NT2/D1 (cell line): ENCODE data around the gene RTP3.
"Not testable (repeated sequence)": the region's sequence is repeated elsewhere in the genome, so short reads cannot be mapped to it uniquely, and the experiment has no call there.

Source experiments
- DNase-seq: peaks from one replicate; pipeline ENCODE4 v3.0.0-alpha.2; 2011; ENCODE audit warnings: low read depth, low spot score
- H3K27me3 ChIP-seq: 2 replicates; pipeline ENCODE4 v1.6.0; 2011; ENCODE audit warnings: mild to moderate bottlenecking; ENCODE audit not compliant: insufficient read length, insufficient read depth
- H3K36me3 ChIP-seq: 2 replicates; pipeline ENCODE4 v1.6.1; 2011; ENCODE audit warnings: mild to moderate bottlenecking, low read length, mixed read lengths; ENCODE audit not compliant: insufficient read depth, insufficient read length
- H3K4me1 ChIP-seq: 2 replicates; pipeline ENCODE4 v1.5.1; 2011; ENCODE audit not compliant: insufficient read depth, insufficient read length
- H3K4me3 ChIP-seq: 2 replicates; pipeline ENCODE4 v1.5.1; 2011; ENCODE audit warnings: low read depth; ENCODE audit not compliant: insufficient read length
- H3K9ac ChIP-seq: 2 replicates; pipeline ENCODE4 v1.6.0; 2011; ENCODE audit warnings: low read depth; ENCODE audit not compliant: insufficient read length
- H3K9me3 ChIP-seq: 2 replicates; pipeline ENCODE4 v1.5.1; 2011; ENCODE audit warnings: mild to moderate bottlenecking, low read length; ENCODE audit not compliant: insufficient read depth
- SUZ12 ChIP-seq: IDR thresholded peaks from 2 replicates; pipeline ENCODE4 v1.6.1; 2011; ENCODE audit not compliant: insufficient read length, insufficient read depth; ENCODE audit errors: extremely low read depth
- YY1 ChIP-seq: IDR thresholded peaks from 2 replicates; pipeline ENCODE4 v1.6.1; 2011; ENCODE audit not compliant: insufficient read length, insufficient read depth
- ZNF274 ChIP-seq: IDR thresholded peaks from 2 replicates; pipeline ENCODE4 v1.6.1; 2011; ENCODE audit warnings: mild to moderate bottlenecking, low read depth, low read length

Gene RTP3

GRCh38 chr3:46521096-46521495, 23.3 kb downstream of the RTP3 start:
- no peak overlapping the region for H3K9ac ChIP-seq
- H3K4me1 ChIP-seq = no peaks in the 10 kb centered on the region
- TF ChIP-seq SUZ12 (no peak), YY1 (no peak), ZNF274 (no peak)
- no peak for DNase-seq
- H3K36me3 ChIP-seq = no peaks in the 10 kb centered on the region
- no peaks in the 10 kb centered on the region for H3K9me3 ChIP-seq
- no peaks in the 10 kb centered on the region for H3K27me3 ChIP-seq
- no peak overlapping the region for H3K4me3 ChIP-seq

GRCh38 chr3:46522201-46522600, 24.4 kb downstream of the RTP3 start:
- not testable (repeated sequence) for H3K9me3 ChIP-seq, H3K4me1 ChIP-seq

GRCh38 chr3:46523556-46523955, 25.8 kb downstream of the RTP3 start:
- Histone ChIP-seq H3K36me3 (no peaks in the 10 kb centered on the region), H3K4me1 (no peaks in the 10 kb centered on the region), H3K9ac (no peak overlapping the region), H3K4me3 (no peak overlapping the region), H3K9me3 (no peaks in the 10 kb centered on the region), H3K27me3 (no peaks in the 10 kb centered on the region)
- TF ChIP-seq ZNF274 (no peak), SUZ12 (no peak), YY1 (no peak)
- DNase-seq = no peak

More at GRCh38 chr3:46522201-46522600, 24.4 kb downstream of the RTP3 start:
- not testable (repeated sequence) for H3K4me3 ChIP-seq, DNase-seq, H3K9ac ChIP-seq, H3K36me3 ChIP-seq, H3K27me3 ChIP-seq

- Histone ChIP-seq H3K4me3 (no peak overlapping the region), H3K9me3 (no peaks in the 10 kb centered on the region), H3K36me3 (no peaks in the 10 kb centered on the region), H3K27me3 (no peaks in the 10 kb centered on the region), H3K4me1 (no peaks in the 10 kb centered on the region), H3K9ac (no peak overlapping the region)
- DNase-seq = no peak
- no peak for TF ChIP-seq YY1
- no peak for TF ChIP-seq SUZ12
- no peak for TF ChIP-seq ZNF274
These were observed 26.2 kb downstream of the RTP3 start for GRCh38 chr3:46524008-46524407.

- no peak for DNase-seq
- TF ChIP-seq SUZ12 = no peak
These were observed 27.1 kb downstream of the RTP3 start for GRCh38 chr3:46524832-46525231.

GRCh38 chr3:46527239-46527638, 29.5 kb downstream of the RTP3 start:
- no peak for DNase-seq
- TF ChIP-seq YY1 (no peak), ZNF274 (no peak), SUZ12 (no peak)
- Histone ChIP-seq H3K4me3 (no peak overlapping the region), H3K9me3 (peaks cover 3% of the 10 kb centered on the region; the same call in 1 of the 2 replicates), H3K4me1 (no peaks in the 10 kb centered on the region), H3K27me3 (no peaks in the 10 kb centered on the region), H3K36me3 (no peaks in the 10 kb centered on the region), H3K9ac (no peak overlapping the region)

More at GRCh38 chr3:46524832-46525231, 27.1 kb downstream of the RTP3 start:
- Histone ChIP-seq H3K4me1 (no peaks in the 10 kb centered on the region), H3K27me3 (no peaks in the 10 kb centered on the region), H3K4me3 (no peak overlapping the region), H3K36me3 (no peaks in the 10 kb centered on the region), H3K9me3 (no peaks in the 10 kb centered on the region), H3K9ac (no peak overlapping the region)

- Histone ChIP-seq H3K4me3 (no peak overlapping the region), H3K36me3 (no peaks in the 10 kb centered on the region), H3K9me3 (peaks cover 3% of the 10 kb centered on the region; the same call in 1 of the 2 replicates), H3K27me3 (no peaks in the 10 kb centered on the region), H3K4me1 (peaks cover 5% of the 10 kb centered on the region), H3K9ac (no peak overlapping the region)
- TF ChIP-seq SUZ12 (no peak), ZNF274 (no peak)
- no peak for DNase-seq
These were observed 35.3 kb downstream of the RTP3 start for GRCh38 chr3:46533091-46533490.

- Histone ChIP-seq H3K9me3 (0 out of 2 replicates have a peak, but pooled peaks cover under 1% of the 10 kb centered on the region), H3K4me1 (peaks cover 5% of the 10 kb centered on the region), H3K9ac (no peak overlapping the region), H3K4me3 (no peak overlapping the region), H3K36me3 (no peaks in the 10 kb centered on the region), H3K27me3 (no peaks in the 10 kb centered on the region)
- TF ChIP-seq ZNF274 = no peak
- no peak for TF ChIP-seq SUZ12
- TF ChIP-seq YY1 = no peak
- DNase-seq = no peak
These were observed 38.0 kb downstream of the RTP3 start for GRCh38 chr3:46535746-46536145.
